ENCODE data around the gene VPS52. TPM values are rescaled to one million over a fixed set of nuclear protein-coding genes. Genes with fewer than 3 reads are reported as not detected.
"Not testable (repeated sequence)": the region's sequence is repeated elsewhere in the genome, so short reads cannot be mapped to it uniquely, and the experiment has no call there.

Gene VPS52
- total RNA-seq, 1 donor from 2014 or later: 63.5 TPM

DNA sequence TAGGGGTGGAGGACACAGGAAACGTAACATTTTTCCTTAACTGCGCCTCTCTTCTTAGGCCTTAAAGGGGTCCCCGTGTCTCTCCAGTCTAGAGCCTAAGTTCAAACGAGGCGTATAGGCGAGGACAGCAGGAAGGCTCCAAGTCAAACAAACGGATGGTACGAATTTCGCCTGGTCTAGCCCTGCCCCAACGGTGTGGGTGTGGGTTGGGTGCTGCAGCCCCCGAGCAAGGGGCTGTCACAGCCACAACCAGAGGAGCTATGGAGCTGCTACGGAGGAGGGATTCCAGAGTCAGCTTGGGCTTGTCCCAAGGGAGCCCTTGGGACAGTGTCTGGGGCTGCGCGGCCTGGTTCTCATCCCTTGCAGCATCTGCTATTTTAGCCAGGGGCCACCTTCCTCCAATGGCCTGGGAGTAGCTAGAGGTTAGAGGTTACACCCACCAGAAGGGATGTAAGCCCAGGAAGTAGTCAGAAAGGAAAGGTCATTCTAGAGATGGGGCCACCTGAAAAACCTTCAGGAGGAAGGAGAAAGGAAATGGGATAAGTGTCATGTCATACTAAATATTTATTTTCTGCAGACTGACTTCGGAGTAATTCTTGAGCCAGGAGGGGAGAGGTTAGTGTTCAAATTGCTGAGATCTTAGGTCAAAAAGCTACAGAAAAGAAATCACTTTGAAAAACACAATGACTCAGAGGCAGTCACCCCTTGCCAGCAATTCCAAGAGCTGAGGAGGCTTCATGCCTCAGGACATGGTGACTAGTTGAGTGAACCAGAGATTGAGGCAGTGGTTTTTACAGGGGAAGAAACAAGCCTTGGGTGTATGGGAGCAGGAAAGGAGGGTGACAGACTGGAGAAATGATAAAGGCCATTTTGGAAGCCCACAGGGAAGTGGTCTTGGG is 21.7 kb downstream of the VPS52 start:
- Mint-ChIP-seq H3K4me1 (ENCODE audit: low read depth) (peaks cover 44% of the 10 kb centered on the region), H3K36me3 (ENCODE audit: low read depth) (peaks cover 20% of the 10 kb centered on the region), H3K27me3 (ENCODE audit: insufficient read depth) (peaks cover 4% of the 10 kb centered on the region), H3K4me3 (peak overlapping the region; percentile 91), H3K9me3 (no peaks in the 10 kb centered on the region), H3K27ac (peak overlapping the region; percentile 84)
- intact Hi-C loops (cut with micrococcal nuclease): loop anchor here (1.0 to 2.0 kb wide), 15 partner anchors 21 to 1120 kb away; partner anchors contain the start of genes B3GALT4, FKBPL, HLA-DPB1 and KIFC1
- DNase-seq (ENCODE audit: low spot score): no peak

- intact Hi-C loops (cut with micrococcal nuclease): loop anchor here (1.0 to 2.0 kb wide), 19 partner anchors 22 to 1119 kb away; partner anchors contain the start of genes B3GALT4, FKBPL, HLA-DPB1 and KIFC1
- DNase-seq (ENCODE audit: low spot score): peak; percentile 95
- Mint-ChIP-seq H3K4me3 (peak overlapping the region; percentile 91), H3K9me3 (no peaks in the 10 kb centered on the region), H3K4me1 (ENCODE audit: low read depth) (peaks cover 44% of the 10 kb centered on the region), H3K36me3 (ENCODE audit: low read depth) (peaks cover 20% of the 10 kb centered on the region), H3K27me3 (ENCODE audit: insufficient read depth) (peaks cover 4% of the 10 kb centered on the region), H3K27ac (peak overlapping the region; percentile 84)
Measured at GRCh38 chr6:33248932-33249731, 22.5 kb downstream of the VPS52 start.

DNA sequence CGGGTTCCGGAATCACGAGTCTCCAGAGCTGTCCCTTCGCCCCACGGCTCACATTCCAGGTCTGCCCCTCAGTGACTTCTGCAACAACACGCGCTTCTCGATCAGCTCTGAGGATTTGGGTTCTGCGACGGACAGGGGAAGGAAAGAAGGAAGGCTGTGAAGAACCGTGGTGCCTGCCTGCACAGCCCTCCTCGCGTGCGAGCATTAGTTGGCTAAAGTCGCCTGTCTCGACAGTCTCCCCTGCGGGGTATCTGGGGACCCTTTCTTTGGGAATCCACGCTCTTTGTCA is 23.1 kb downstream of the VPS52 start:
- H3K9me3 Mint-ChIP-seq: no peaks in the 10 kb centered on the region
- intact Hi-C loops (cut with micrococcal nuclease): loop anchor here (1.0 to 2.0 kb wide), 7 partner anchors 64 to 354 kb away; no protein-coding TSS in a partner anchor
- peak overlapping the region; percentile 84 for H3K27ac Mint-ChIP-seq
- peaks cover 20% of the 10 kb centered on the region for H3K36me3 Mint-ChIP-seq (ENCODE audit: low read depth)
- peaks cover 5% of the 10 kb centered on the region for H3K27me3 Mint-ChIP-seq (ENCODE audit: insufficient read depth)
- peaks cover 44% of the 10 kb centered on the region for H3K4me1 Mint-ChIP-seq (ENCODE audit: low read depth)
- H3K4me3 Mint-ChIP-seq: peak overlapping the region; percentile 91
- no peak for DNase-seq (ENCODE audit: low spot score)

GRCh38 chr6:33247977-33248642 is 23.6 kb downstream of the VPS52 start:
- intact Hi-C loops (cut with micrococcal nuclease): loop anchor here (1.0 to 2.0 kb wide), 7 partner anchors 65 to 353 kb away; no protein-coding TSS in a partner anchor
- no peaks in the 10 kb centered on the region for H3K9me3 Mint-ChIP-seq
- peak overlapping the region; percentile 91 for H3K4me3 Mint-ChIP-seq
- peaks cover 44% of the 10 kb centered on the region for H3K4me1 Mint-ChIP-seq (ENCODE audit: low read depth)
- peak; percentile 84 for DNase-seq (ENCODE audit: low spot score)
- peaks cover 20% of the 10 kb centered on the region for H3K36me3 Mint-ChIP-seq (ENCODE audit: low read depth)
- peak overlapping the region; percentile 84 for H3K27ac Mint-ChIP-seq
- peaks cover 5% of the 10 kb centered on the region for H3K27me3 Mint-ChIP-seq (ENCODE audit: insufficient read depth)

DNA sequence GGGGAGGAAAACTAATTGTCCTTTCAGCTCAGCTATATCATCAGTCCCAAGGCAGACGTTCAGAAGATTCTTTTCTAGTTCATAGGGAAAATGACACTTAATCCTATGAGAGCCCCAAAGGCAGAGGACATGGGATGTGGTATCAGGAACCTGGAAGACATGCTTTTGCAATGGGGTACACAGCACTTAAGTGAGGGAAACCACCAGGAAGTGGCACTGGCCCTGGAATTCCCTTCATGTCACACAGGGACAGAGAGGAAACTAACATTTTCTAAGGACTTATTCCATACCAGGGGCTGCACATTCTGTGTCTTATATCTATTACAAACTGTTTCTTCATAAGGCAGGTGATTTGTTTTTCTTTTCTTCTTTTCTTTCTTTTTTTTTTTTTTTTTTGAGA is 28.2 kb downstream of the VPS52 start:
- peaks cover 1% of the 10 kb centered on the region for H3K36me3 Mint-ChIP-seq (ENCODE audit: low read depth)
- peaks cover 15% of the 10 kb centered on the region for H3K27me3 Mint-ChIP-seq (ENCODE audit: insufficient read depth)
- intact Hi-C loops (cut with micrococcal nuclease): no loop called here
- peaks cover 17% of the 10 kb centered on the region for H3K4me1 Mint-ChIP-seq (ENCODE audit: low read depth)
- H3K4me3 Mint-ChIP-seq: no peak overlapping the region
- H3K27ac Mint-ChIP-seq: no peak overlapping the region
- no peak for DNase-seq (ENCODE audit: low spot score)
- H3K9me3 Mint-ChIP-seq: no peaks in the 10 kb centered on the region

DNA sequence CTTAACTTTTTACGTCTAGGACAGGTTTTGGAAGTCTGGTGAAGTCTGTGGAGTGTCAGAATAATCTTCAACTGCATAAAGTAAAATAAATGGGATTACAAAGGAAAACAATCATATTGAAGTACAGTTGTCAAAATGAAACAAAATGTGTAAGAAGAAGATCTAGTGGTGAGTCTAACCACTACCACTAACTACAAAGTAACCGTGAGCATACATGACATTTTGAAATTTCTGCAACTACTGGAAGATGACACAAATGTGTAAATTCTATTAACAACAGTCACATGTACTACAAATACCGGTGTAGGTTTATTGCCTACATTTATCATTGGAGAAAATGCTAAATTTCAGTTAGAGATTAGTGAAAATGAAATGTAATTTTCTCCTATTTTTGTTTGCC is 29.7 kb downstream of the VPS52 start:
- Mint-ChIP-seq H3K4me1 (ENCODE audit: low read depth) (peaks cover 10% of the 10 kb centered on the region), H3K4me3 (no peak overlapping the region), H3K9me3 (no peaks in the 10 kb centered on the region), H3K27me3 (ENCODE audit: insufficient read depth) (peaks cover 15% of the 10 kb centered on the region), H3K36me3 (ENCODE audit: low read depth) (peaks cover 1% of the 10 kb centered on the region), H3K27ac (peak overlapping the region; percentile 36)
- no peak for DNase-seq (ENCODE audit: low spot score)
- intact Hi-C loops (cut with micrococcal nuclease): no loop called here

- intact Hi-C loops (cut with micrococcal nuclease): no loop called here
- peaks cover 1% of the 10 kb centered on the region for H3K36me3 Mint-ChIP-seq (ENCODE audit: low read depth)
- no peaks in the 10 kb centered on the region for H3K9me3 Mint-ChIP-seq
- H3K4me3 Mint-ChIP-seq: no peak overlapping the region
- no peak overlapping the region for H3K27ac Mint-ChIP-seq
- no peak for DNase-seq (ENCODE audit: low spot score)
- peaks cover 25% of the 10 kb centered on the region for H3K27me3 Mint-ChIP-seq (ENCODE audit: insufficient read depth)
- peaks cover 10% of the 10 kb centered on the region for H3K4me1 Mint-ChIP-seq (ENCODE audit: low read depth)
Measured at GRCh38 chr6:33237741-33238140, 33.9 kb downstream of the VPS52 start.

- Mint-ChIP-seq H3K27ac (no peak overlapping the region), H3K4me3 (no peak overlapping the region), H3K36me3 (ENCODE audit: low read depth) (no peaks in the 10 kb centered on the region), H3K9me3 (no peaks in the 10 kb centered on the region), H3K4me1 (ENCODE audit: low read depth) (peaks cover 3% of the 10 kb centered on the region), H3K27me3 (ENCODE audit: insufficient read depth) (peaks cover 26% of the 10 kb centered on the region)
- intact Hi-C loops (cut with micrococcal nuclease): no loop called here
- no peak for DNase-seq (ENCODE audit: low spot score)
Measured at GRCh38 chr6:33236852-33237251, 34.8 kb downstream of the VPS52 start.

GRCh38 chr6:33236328-33236727 is 35.3 kb downstream of the VPS52 start:
- no peak overlapping the region for H3K27ac Mint-ChIP-seq
- intact Hi-C loops (cut with micrococcal nuclease): no loop called here
- DNase-seq (ENCODE audit: low spot score): no peak
- no peaks in the 10 kb centered on the region for H3K4me1 Mint-ChIP-seq (ENCODE audit: low read depth)
- no peak overlapping the region for H3K4me3 Mint-ChIP-seq
- H3K36me3 Mint-ChIP-seq (ENCODE audit: low read depth): no peaks in the 10 kb centered on the region
- H3K9me3 Mint-ChIP-seq: no peaks in the 10 kb centered on the region
- H3K27me3 Mint-ChIP-seq (ENCODE audit: insufficient read depth): peaks cover 25% of the 10 kb centered on the region

- intact Hi-C loops (cut with micrococcal nuclease): no loop called here
- Mint-ChIP-seq H3K4me1 (ENCODE audit: low read depth) (no peaks in the 10 kb centered on the region), H3K4me3 (no peak overlapping the region), H3K27me3 (ENCODE audit: insufficient read depth) (peaks cover 25% of the 10 kb centered on the region), H3K27ac (no peak overlapping the region), H3K9me3 (no peaks in the 10 kb centered on the region), H3K36me3 (ENCODE audit: low read depth) (no peaks in the 10 kb centered on the region)
- DNase-seq (ENCODE audit: low spot score): no peak
Measured at GRCh38 chr6:33235221-33235634, 36.4 kb downstream of the VPS52 start.

- H3K36me3 Mint-ChIP-seq (ENCODE audit: low read depth); H3K4me1 Mint-ChIP-seq (ENCODE audit: low read depth); intact Hi-C loops (cut with micrococcal nuclease); H3K27ac Mint-ChIP-seq; DNase-seq (ENCODE audit: low spot score); H3K9me3 Mint-ChIP-seq; H3K4me3 Mint-ChIP-seq: not testable (repeated sequence)
- H3K27me3 Mint-ChIP-seq (ENCODE audit: insufficient read depth): peaks cover 50% of the 10 kb centered on the region
Measured at GRCh38 chr6:33226503-33227120, 45.1 kb downstream of the VPS52 start.

GRCh38 chr6:33217681-33218080 is 54.0 kb downstream of the VPS52 start:
- Mint-ChIP-seq H3K4me3 (no peak overlapping the region), H3K27me3 (ENCODE audit: insufficient read depth) (peaks cover 51% of the 10 kb centered on the region)

More at GRCh38 chr6:33217681-33218080, 54.0 kb downstream of the VPS52 start:
- Mint-ChIP-seq H3K36me3 (ENCODE audit: low read depth) (peaks cover 3% of the 10 kb centered on the region), H3K27ac (no peak overlapping the region), H3K9me3 (no peaks in the 10 kb centered on the region), H3K4me1 (ENCODE audit: low read depth) (peaks cover 18% of the 10 kb centered on the region)
- intact Hi-C loops (cut with micrococcal nuclease): no loop called here
- no peak for DNase-seq (ENCODE audit: low spot score)

Measured in activated T-helper 1 cell treated with anti-CD3 and anti-CD28 coated beads, Interleukin-12 subunit alpha, Interleukin-12 subunit beta, Interleukin-2, Interleukin-4 antibody, amounts not matched to agents 30 ng/mL and 10 ng/mL and 1 ng/mL, durations not matched to agents 14 hours and 24 hours and 36 hours (primary cell).